ENCODE data around the gene RREB1. TPM values are rescaled to one million over a fixed set of nuclear protein-coding genes. Genes with fewer than 3 reads are reported as not detected.

Gene RREB1
- total RNA-seq, 1 donor from 2014 or later, result 57.6 TPM

GRCh38 chr6:7108964-7109836 is 1.4 kb downstream of the RREB1 start:
- H3K27me3 Mint-ChIP-seq (ENCODE audit: unreplicated experiment), result peaks cover 7% of the 10 kb centered on the region
- H3K4me1 Mint-ChIP-seq (ENCODE audit: unreplicated experiment), result peaks cover 34% of the 10 kb centered on the region
- no peaks in the 10 kb centered on the region for H3K36me3 Mint-ChIP-seq (ENCODE audit: low read depth, unreplicated experiment)
- no peaks in the 10 kb centered on the region for H3K9me3 Mint-ChIP-seq (ENCODE audit: unreplicated experiment)
- DNase-seq (ENCODE audit: low spot score), result peak; percentile 48
- H3K27ac Mint-ChIP-seq (ENCODE audit: unreplicated experiment), result peak overlapping the region; percentile 34
- TF ChIP-seq CTCF (IDR thresholded peaks at IDR 0.05; ENCODE audit: unreplicated experiment), result no peak
- H3K4me3 Mint-ChIP-seq (ENCODE audit: unreplicated experiment), result peak overlapping the region; percentile 91

- H3K4me1 Mint-ChIP-seq (ENCODE audit: unreplicated experiment), result peaks cover 35% of the 10 kb centered on the region
- TF ChIP-seq CTCF (IDR thresholded peaks at IDR 0.05; ENCODE audit: unreplicated experiment), result no peak
- H3K9me3 Mint-ChIP-seq (ENCODE audit: unreplicated experiment), result no peaks in the 10 kb centered on the region
- H3K36me3 Mint-ChIP-seq (ENCODE audit: low read depth, unreplicated experiment), result no peaks in the 10 kb centered on the region
- no peak for DNase-seq (ENCODE audit: low spot score)
- H3K4me3 Mint-ChIP-seq (ENCODE audit: unreplicated experiment), result peak overlapping the region; percentile 91
- H3K27ac Mint-ChIP-seq (ENCODE audit: unreplicated experiment), result peak overlapping the region; percentile 34
- peaks cover 3% of the 10 kb centered on the region for H3K27me3 Mint-ChIP-seq (ENCODE audit: unreplicated experiment)
Measured at GRCh38 chr6:7110092-7110792, 2.5 kb downstream of the RREB1 start.

- H3K4me1 Mint-ChIP-seq (ENCODE audit: unreplicated experiment), result peaks cover 45% of the 10 kb centered on the region
- no peak for TF ChIP-seq CTCF (IDR thresholded peaks at IDR 0.05; ENCODE audit: unreplicated experiment)
- DNase-seq (ENCODE audit: low spot score), result no peak
- no peak overlapping the region for H3K4me3 Mint-ChIP-seq (ENCODE audit: unreplicated experiment)
- peaks cover 4% of the 10 kb centered on the region for H3K36me3 Mint-ChIP-seq (ENCODE audit: low read depth, unreplicated experiment)
- H3K27me3 Mint-ChIP-seq (ENCODE audit: unreplicated experiment), result peaks cover 3% of the 10 kb centered on the region
- no peak overlapping the region for H3K27ac Mint-ChIP-seq (ENCODE audit: unreplicated experiment)
- no peaks in the 10 kb centered on the region for H3K9me3 Mint-ChIP-seq (ENCODE audit: unreplicated experiment)
Measured at GRCh38 chr6:7111095-7111690, 3.4 kb downstream of the RREB1 start.

- Mint-ChIP-seq H3K36me3 (ENCODE audit: low read depth, unreplicated experiment) (peaks cover 4% of the 10 kb centered on the region), H3K4me3 (ENCODE audit: unreplicated experiment) (no peak overlapping the region), H3K4me1 (ENCODE audit: unreplicated experiment) (peaks cover 47% of the 10 kb centered on the region), H3K27ac (ENCODE audit: unreplicated experiment) (no peak overlapping the region), H3K9me3 (ENCODE audit: unreplicated experiment) (no peaks in the 10 kb centered on the region), H3K27me3 (ENCODE audit: unreplicated experiment) (no peaks in the 10 kb centered on the region)
- no peak for TF ChIP-seq CTCF (IDR thresholded peaks at IDR 0.05; ENCODE audit: unreplicated experiment)
- no peak for DNase-seq (ENCODE audit: low spot score)
Measured at GRCh38 chr6:7112171-7112570, 4.4 kb downstream of the RREB1 start.

All from endothelial cell (in vitro differentiated cells).